Measurements from ENCODE around the gene ABCA10. TPM values are rescaled to one million over a fixed set of nuclear protein-coding genes. Genes with fewer than 3 reads are reported as not detected.

Gene ABCA10
- total RNA-seq, 4 donors from 2014 or later = 2.6 to 39.3 (median 5.2) TPM

DNA sequence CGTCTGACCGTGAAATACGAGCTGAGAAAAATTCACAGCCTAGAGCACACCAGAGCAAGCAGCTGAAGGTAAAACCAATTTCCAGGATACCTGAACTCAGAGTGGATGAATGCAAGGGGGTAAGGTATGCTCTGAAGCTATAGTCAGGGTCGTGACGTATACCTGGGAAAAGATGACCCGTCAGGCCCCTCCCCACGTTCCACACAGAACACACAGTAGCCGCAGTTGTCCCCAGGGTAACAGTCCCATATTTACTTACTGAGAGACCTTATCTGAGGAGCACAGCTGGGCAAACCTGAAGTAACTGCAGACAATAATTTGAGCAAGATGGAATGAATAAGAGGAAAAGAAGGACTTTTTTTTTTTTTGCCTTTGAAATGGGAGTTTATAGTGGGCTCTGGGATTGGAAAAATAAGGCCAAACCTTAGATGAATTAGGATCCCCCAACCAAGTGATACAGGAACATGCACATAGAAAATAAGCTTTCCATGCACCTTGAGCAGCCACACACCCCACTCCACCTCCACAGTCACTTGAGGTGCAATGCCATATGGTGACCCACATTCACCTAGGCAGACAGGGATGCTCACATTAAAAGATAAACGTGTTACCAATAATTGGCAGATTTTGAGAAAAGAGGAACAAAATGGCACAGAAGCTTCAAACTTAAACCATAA is 124.9 kb downstream of the ABCA10 start:
- Histone ChIP-seq H3K4me3 (no peak overlapping the region), H3K36me3 (peaks cover 0 to 18% of the 10 kb centered on the region in 2 donors), H3K27me3 (no peaks in the 10 kb centered on the region), H3K9me3 (no peaks in the 10 kb centered on the region), H3K27ac (no peak overlapping the region), H3K4me1 (peaks cover 8 to 21% of the 10 kb centered on the region in 2 donors)
- TF ChIP-seq CTCF (IDR thresholded peaks at IDR 0.05 in 4 of 5, conservative IDR thresholded peaks at IDR 0.05 in 1 of 5) (no peak), POLR2A (IDR thresholded peaks at IDR 0.05) (no peak)
- in situ Hi-C loops (cut with MboI; ENCODE audit: low sequenced_read_pairs in 4 of 4) (no loop called here), intact Hi-C loops (cut with DNase I; ENCODE audit: low total_unique reads) (no loop called here)
- DNase-seq (no peak), ATAC-seq (no peak)

DNA sequence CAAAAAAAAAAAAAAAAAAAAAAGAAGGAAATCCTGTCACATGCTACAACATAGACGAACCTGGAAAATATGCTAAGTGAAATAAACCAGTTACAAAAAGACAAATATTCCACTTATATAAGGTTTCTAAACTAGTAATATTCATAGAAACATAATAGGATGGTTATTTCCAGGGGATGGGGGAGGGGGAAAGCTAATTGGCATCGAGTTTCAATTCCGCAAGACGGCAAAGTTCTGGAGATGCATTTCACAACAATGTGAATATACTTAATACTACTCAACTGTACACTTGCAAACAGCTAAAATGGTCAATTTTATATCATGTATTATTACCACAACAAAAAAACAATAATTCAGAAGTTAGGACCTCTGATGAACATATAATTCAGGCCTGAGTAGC is 130.0 kb downstream of the ABCA10 start:
- TF ChIP-seq CTCF (IDR thresholded peaks at IDR 0.05 in 4 of 5, conservative IDR thresholded peaks at IDR 0.05 in 1 of 5) = no peak
- no peak for TF ChIP-seq POLR2A (IDR thresholded peaks at IDR 0.05)
- intact Hi-C loops (cut with DNase I; ENCODE audit: low total_unique reads) = no loop called here
- in situ Hi-C loops (cut with MboI; ENCODE audit: low sequenced_read_pairs in 4 of 4) = no loop called here
- Histone ChIP-seq H3K36me3 (peaks cover 0 to 56% of the 10 kb centered on the region in 2 donors), H3K4me3 (no peak overlapping the region), H3K27me3 (no peaks in the 10 kb centered on the region), H3K4me1 (peaks cover 0 to 9% of the 10 kb centered on the region in 2 donors), H3K27ac (no peak overlapping the region), H3K9me3 (no peaks in the 10 kb centered on the region)
- DNase-seq = no peak
- peak; percentile 16 to 30 for ATAC-seq

Small RNAs within 50 kb of the gene (microRNA-seq; reads per million reads assigned to microRNA genes)
- gene MIR4524A (ENCODE audit: borderline replicate concordance in 2 of 2) (0 reads per million in 2 donors), gene MIR4524B (ENCODE audit: borderline replicate concordance in 2 of 2) (0 reads per million in 2 donors)

Other genes starting within 250 kb of the ABCA10 start
- 10 to 100 TPM in 2 of 4 donors, 1 to 10 TPM in 2; 6.0 to 38.2 (median 8.5) TPM for gene ABCA9, start 167.9 kb downstream of the ABCA10 start, total RNA-seq
- 10 to 100 TPM; 12.8 to 82.3 (median 15.7) TPM for gene ABCA6, start 86.9 kb downstream of the ABCA10 start, total RNA-seq
- 100 to 1,000 TPM in 2 of 4 donors, 10 to 100 TPM in 2; 62.8 to 228 (median 123) TPM for gene ABCA5, start 98.3 kb upstream of the ABCA10 start, total RNA-seq
- gene MAP2K6, start 185.9 kb upstream of the ABCA10 start, total RNA-seq = 100 to 1,000 TPM in 3 of 4 donors, 10 to 100 TPM in 1; 35.1 to 351 (median 223) TPM